GM10266 (cell line): ENCODE measurements around the gene SLC25A43.

Experiments used
- DNase-seq: peaks from one replicate; pipeline ENCODE4 v3.0.0; 2012; ENCODE audit errors: extremely low spot score
- TF ChIP-seq, protein P1 (sequence below): IDR thresholded peaks from 2 replicates; pipeline ENCODE4 v1.5.1; 2012; ENCODE audit warnings: mild to moderate bottlenecking, low read depth; ENCODE audit not compliant: control insufficient read depth, insufficient read depth; ENCODE audit errors: missing control alignments

SLC25A43 gene

DNA sequence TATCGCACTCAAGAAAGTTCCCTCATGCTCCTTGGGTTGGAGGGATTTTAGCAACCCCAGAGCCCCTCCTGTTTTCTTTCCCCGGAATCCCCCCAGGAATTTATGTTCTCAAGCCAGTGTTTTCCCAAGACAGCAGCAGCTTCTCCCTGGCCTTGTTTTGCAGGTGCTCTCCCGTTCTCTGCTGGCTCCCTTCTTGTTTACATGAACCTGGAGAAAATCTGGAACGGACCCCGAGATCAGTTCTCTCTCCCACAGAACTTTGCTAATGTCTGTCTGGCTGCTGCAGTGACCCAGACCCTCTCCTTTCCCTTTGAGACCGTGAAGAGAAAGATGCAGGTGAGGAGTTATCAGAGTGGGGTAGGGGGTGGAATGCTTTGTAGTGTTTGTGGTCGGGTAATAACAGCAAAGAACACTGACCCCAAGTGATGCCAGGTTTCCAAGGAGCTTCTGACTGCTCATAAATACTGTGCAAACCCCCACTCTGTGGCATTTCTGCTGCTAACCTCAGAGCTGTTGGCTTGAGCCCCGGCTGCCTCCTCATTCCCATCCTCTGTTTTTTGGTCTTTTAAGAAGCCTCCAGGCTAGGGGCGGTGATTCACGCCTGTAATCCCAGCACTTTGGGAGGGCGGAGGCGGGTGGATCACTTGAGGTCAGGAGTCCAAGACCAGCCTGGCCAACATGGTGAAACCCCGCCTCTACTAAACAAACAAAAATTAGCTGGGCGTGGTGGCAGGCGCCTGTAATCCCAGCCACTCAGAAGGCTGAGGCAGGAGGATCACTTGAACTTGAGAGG lies 11.1 kb downstream of the SLC25A43 start:
- TF ChIP-seq, protein P1, sequence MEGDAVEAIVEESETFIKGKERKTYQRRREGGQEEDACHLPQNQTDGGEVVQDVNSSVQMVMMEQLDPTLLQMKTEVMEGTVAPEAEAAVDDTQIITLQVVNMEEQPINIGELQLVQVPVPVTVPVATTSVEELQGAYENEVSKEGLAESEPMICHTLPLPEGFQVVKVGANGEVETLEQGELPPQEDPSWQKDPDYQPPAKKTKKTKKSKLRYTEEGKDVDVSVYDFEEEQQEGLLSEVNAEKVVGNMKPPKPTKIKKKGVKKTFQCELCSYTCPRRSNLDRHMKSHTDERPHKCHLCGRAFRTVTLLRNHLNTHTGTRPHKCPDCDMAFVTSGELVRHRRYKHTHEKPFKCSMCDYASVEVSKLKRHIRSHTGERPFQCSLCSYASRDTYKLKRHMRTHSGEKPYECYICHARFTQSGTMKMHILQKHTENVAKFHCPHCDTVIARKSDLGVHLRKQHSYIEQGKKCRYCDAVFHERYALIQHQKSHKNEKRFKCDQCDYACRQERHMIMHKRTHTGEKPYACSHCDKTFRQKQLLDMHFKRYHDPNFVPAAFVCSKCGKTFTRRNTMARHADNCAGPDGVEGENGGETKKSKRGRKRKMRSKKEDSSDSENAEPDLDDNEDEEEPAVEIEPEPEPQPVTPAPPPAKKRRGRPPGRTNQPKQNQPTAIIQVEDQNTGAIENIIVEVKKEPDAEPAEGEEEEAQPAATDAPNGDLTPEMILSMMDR, result no peak
- DNase-seq, result no peak

GRCh38 chrX:119410854-119411253 lies 11.7 kb downstream of the SLC25A43 start:
- DNase-seq, result no peak
- TF ChIP-seq, protein P1, result no peak

DNA sequence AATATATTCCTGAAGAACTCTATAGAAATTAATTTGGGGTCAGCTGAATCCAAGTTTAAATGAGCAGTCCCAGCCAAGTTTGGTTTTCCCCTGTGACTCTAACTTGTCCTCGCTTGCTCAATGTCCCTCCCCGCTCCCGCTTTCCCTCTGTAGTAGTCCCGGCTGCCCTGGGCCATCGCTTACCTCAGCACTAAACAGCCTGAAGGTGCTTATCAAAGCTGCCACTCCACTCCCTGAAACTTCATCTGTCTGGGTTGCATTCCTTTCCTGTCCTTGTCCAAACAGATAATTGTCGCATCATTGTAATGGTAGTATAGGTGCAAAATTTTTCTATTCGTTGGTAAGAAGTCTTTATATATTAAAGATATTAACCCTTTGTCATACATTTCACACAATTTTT lies 12.8 kb downstream of the SLC25A43 start:
- DNase-seq, result no peak
- TF ChIP-seq, protein P1, result no peak

- no peak for DNase-seq
- TF ChIP-seq, protein P1, result no peak
Observed at GRCh38 chrX:119417376-119417775, 18.2 kb downstream of the SLC25A43 start.

DNA sequence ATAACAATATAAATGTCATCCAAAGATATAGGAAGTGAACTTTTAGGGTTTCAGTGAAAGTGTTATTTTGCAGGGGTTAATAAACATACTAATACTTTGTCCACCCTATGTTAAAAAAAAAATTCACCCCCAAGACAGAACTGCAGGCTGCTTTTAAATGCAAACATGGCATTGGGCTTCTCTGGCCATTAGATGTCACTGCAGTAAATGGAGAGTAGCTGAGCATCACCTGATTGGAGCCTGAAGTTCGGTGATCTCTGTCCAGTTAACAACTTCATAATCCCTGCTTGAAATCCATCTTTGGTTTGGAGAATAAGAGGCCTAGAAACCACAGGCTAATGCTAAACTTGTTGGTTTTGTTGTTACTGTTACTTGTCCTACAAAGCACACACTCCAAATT lies 18.7 kb downstream of the SLC25A43 start:
- TF ChIP-seq, protein P1, result peak; percentile 20
- DNase-seq, result no peak

DNA sequence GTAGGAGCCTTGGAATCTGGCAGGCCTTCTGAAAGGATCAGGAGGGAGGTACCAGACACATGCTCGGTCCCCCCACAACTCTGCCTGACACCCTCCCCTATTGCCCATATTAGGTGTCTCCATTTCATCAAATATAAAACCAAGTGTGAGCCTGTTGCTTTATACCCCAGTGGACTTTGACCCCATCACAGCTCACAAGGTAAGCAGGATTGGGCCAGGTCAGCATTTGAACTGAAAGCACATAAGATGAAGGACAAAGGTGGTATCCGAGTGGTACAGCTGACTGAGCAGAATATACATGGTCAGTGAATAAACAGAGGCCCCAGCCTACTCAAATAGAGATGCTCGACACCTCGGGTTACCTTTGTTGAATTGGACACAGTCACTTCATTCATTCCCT lies 20.0 kb downstream of the SLC25A43 start:
- no peak for DNase-seq
- TF ChIP-seq, protein P1, result no peak

GRCh38 chrX:119419898-119420297 lies 20.8 kb downstream of the SLC25A43 start:
- DNase-seq, result no peak

More at GRCh38 chrX:119419898-119420297, 20.8 kb downstream of the SLC25A43 start:
- TF ChIP-seq, protein P1, result no peak
